Stimulated activated CD8-positive, alpha-beta memory T cell treated with anti-CD3 and anti-CD28 coated beads, Interleukin-7, amount 100 ng/mL, for 4 hours (primary cell): Measurements from ENCODE around the gene GNPAT.

Experiments used
- DNase-seq, 2 donors: peaks; one replicate each; pipeline ENCODE4 v3.0.0-alpha.2; 2020; ENCODE audit warnings: low read depth in 2 of 2

The GNPAT gene

GRCh38 chr1:231317306-231318014 lies 76.4 kb downstream of the GNPAT start:
- no peak for DNase-seq

DNA sequence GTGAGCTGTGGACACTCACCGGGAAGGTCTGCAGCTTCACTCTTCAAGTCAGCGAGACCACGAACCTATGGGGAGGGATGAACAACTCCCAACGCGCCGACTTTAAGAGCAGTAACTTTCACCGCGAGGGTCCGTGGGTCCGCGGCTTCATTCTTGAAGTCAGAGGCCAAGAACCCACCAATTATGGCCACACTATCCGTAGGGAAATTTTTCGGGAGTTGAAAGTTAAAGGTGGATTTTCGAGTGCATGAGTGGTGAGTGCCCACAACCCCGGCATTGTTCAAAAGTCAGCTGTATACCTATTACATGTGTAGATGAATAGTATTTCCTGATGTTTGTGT lies 77.0 kb downstream of the GNPAT start:
- DNase-seq = no peak

DNA sequence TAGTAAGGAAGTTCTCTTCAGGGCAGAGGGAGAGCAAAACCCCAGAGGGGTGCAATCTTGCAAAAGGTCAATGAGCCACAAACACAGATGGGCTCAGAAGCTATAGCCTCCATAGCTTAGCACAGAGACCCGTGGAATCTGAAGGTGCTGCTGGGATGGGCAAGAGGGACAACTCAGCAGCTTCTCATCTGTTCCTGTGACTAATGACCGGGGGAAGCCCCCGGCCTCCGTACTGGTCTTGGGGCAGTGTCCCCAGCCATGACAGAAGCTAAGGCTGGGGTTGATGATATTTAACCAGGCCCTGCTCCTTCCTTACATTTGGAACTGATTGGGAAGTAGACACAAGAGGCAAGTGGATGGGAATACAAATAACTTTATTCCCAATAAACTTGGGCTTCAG lies 77.6 kb downstream of the GNPAT start:
- no peak for DNase-seq

DNA sequence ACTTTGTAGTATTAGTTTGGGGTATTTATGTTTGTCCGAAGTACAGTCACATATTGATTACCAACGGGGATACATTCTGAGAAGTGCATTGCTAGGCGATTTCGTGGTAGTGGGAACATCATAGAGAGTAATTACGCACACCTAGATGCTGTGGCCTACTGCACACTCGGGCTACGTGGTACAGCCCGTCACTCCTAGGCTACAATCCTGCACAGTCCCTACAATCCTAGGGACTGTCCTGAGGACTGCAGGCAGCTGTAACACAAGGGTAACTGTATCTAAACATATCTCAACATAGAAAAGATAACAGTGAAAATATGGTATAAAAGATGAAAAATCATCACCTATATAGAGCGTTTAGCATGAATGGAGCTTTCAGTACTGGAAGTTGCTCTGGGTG lies 78.1 kb downstream of the GNPAT start:
- DNase-seq = no peak

GRCh38 chr1:231322880-231323530 lies 82.0 kb downstream of the GNPAT start:
- no peak for DNase-seq

DNA sequence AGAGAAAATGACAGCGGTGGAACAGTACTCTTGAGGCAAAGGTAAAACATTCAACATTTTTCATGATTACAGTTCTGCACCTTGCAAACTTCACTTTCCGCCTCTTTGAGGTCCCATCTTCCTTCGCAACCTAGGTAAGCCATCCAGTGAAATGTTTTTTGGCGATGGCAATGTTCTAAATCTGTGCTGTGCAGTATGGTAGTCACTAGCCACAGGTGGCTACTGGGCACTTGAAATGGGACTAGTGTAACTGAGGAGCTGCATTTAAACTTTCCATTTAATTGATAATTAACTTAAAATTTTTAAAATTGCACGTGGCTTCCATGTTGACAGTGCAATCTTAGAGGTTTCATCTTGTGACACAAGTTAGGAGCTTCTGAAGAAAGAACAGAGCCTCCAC lies 83.6 kb downstream of the GNPAT start:
- DNase-seq = no peak

DNA sequence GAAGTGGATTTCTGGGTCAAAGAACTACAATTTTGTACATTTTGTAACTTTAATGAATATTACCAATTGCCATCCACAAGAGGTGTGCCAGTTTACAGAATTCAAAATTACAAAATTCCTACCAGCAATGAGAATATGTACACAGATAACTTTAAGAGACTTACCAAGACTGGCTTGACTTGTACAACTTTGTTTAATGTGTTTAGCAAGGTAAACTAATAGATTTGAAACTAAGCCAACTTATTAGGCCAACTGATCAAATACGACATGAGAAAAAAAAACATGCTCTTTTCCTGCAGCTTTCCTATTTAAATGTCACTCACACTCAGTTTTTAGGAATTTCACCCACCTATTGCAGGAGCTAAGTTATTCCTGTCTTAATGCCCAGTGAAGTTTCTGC lies 85.2 kb downstream of the GNPAT start:
- no peak for DNase-seq
